WTC11 (cell line): ENCODE data around the gene ZNF716.
"Not testable (repeated sequence)": the region's sequence is repeated elsewhere in the genome, so short reads cannot be mapped to it uniquely, and the experiment has no call there.

Experiments
- EMX1 ChIP-seq: fragments of 250-450 bp; sonication (Bioruptor Pico); IDR thresholded peaks from 2 replicates; pipeline ENCODE4 v1.8.0; 2021; ENCODE audit warnings: mild to moderate bottlenecking
- SMAD3 ChIP-seq: sonication (generic); formaldehyde crosslinking; IDR thresholded peaks from 2 replicates; pipeline ENCODE4 v1.8.0; 2022; ENCODE audit warnings: missing genetic modification reagents, mild to moderate bottlenecking, borderline replicate concordance
- TF ChIP-seq, protein P1 (sequence below): sonication (generic); formaldehyde crosslinking; IDR thresholded peaks from 2 replicates; pipeline ENCODE4 v1.8.1; 2023; ENCODE audit warnings: mild to moderate bottlenecking, missing genetic modification reagents, borderline replicate concordance
- TF ChIP-seq, protein P2 (sequence below): fragments of 200-600 bp; IDR thresholded peaks from 2 replicates; pipeline ENCODE4 v1.8.0; 2022; ENCODE audit warnings: antibody characterized with exemption

DNA sequence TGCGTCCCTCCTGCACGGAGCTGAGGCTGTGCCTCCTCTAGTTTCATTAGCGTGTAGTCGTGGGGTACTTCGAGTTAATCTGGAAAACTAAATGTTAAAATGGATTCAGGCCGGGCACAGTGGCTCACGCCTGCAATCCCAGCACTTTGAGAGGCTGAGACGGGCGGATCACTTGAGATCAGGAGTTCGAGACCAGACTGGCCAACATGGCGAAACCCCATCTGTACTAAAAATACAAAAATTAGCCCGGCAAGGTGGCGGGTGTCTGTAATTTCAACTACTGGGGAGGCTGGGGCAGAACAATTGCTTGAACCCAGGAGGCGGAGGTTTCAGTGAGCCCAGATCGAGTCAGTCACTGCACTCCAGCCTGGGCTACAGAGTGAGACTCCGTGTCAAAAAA lies 46.9 kb upstream of the ZNF716 start:
- not testable (repeated sequence) for TF ChIP-seq SMAD3, EMX1 (CRISPR knock-in tag)
- TF ChIP-seq, protein P1, sequence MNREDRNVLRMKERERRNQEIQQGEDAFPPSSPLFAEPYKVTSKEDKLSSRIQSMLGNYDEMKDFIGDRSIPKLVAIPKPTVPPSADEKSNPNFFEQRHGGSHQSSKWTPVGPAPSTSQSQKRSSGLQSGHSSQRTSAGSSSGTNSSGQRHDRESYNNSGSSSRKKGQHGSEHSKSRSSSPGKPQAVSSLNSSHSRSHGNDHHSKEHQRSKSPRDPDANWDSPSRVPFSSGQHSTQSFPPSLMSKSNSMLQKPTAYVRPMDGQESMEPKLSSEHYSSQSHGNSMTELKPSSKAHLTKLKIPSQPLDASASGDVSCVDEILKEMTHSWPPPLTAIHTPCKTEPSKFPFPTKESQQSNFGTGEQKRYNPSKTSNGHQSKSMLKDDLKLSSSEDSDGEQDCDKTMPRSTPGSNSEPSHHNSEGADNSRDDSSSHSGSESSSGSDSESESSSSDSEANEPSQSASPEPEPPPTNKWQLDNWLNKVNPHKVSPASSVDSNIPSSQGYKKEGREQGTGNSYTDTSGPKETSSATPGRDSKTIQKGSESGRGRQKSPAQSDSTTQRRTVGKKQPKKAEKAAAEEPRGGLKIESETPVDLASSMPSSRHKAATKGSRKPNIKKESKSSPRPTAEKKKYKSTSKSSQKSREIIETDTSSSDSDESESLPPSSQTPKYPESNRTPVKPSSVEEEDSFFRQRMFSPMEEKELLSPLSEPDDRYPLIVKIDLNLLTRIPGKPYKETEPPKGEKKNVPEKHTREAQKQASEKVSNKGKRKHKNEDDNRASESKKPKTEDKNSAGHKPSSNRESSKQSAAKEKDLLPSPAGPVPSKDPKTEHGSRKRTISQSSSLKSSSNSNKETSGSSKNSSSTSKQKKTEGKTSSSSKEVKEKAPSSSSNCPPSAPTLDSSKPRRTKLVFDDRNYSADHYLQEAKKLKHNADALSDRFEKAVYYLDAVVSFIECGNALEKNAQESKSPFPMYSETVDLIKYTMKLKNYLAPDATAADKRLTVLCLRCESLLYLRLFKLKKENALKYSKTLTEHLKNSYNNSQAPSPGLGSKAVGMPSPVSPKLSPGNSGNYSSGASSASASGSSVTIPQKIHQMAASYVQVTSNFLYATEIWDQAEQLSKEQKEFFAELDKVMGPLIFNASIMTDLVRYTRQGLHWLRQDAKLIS (CRISPR knock-in tag) = not testable (repeated sequence)
- TF ChIP-seq, protein P2, sequence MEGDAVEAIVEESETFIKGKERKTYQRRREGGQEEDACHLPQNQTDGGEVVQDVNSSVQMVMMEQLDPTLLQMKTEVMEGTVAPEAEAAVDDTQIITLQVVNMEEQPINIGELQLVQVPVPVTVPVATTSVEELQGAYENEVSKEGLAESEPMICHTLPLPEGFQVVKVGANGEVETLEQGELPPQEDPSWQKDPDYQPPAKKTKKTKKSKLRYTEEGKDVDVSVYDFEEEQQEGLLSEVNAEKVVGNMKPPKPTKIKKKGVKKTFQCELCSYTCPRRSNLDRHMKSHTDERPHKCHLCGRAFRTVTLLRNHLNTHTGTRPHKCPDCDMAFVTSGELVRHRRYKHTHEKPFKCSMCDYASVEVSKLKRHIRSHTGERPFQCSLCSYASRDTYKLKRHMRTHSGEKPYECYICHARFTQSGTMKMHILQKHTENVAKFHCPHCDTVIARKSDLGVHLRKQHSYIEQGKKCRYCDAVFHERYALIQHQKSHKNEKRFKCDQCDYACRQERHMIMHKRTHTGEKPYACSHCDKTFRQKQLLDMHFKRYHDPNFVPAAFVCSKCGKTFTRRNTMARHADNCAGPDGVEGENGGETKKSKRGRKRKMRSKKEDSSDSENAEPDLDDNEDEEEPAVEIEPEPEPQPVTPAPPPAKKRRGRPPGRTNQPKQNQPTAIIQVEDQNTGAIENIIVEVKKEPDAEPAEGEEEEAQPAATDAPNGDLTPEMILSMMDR = not testable (repeated sequence)
